ENCODE results near the gene MED29. TPM values are rescaled to one million over a fixed set of nuclear protein-coding genes. Genes with fewer than 3 reads are reported as not detected.

MED29 gene
- total RNA-seq, 2 experiments from 2014 or later = 32.3 to 34.5 TPM

DNA sequence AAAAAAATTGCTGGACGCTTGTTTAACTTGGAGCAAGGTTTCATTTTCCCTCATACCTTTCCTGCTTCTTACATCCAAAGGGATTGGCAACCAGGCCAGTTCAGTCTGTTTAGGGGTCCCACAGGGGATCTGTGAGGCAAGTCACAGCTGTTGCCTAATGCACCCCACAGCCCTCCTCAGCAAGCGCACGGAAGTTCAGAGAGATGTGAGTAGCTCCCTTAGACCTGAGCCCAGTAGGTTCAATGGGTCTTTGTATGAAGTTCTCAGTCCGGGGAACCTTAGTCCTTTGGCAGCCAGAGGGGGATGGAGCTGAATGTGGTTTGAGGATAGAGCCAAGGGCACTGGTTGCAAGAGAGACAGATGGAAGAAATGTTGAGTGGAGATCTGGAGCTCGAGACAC is 35.9 kb upstream of the MED29 start:
- no peak overlapping the region for H3K27ac Mint-ChIP-seq
- ChIA-PET CTCF (no interaction called here), POLR2A (interaction anchor here (2.0 kb wide), 1 partner anchor 36 kb away, joined by 7 read pairs; the partner anchor contains the start of genes MED29 and PAF1)
- DNase-seq = no peak
- H3K4me1 Mint-ChIP-seq = peaks cover 25% of the 10 kb centered on the region
- no peaks in the 10 kb centered on the region for H3K27me3 Mint-ChIP-seq
- no peaks in the 10 kb centered on the region for H3K9me3 Mint-ChIP-seq
- H3K36me3 Mint-ChIP-seq (ENCODE audit: low read depth) = peaks cover 62% of the 10 kb centered on the region
- H3K4me3 Mint-ChIP-seq = no peak overlapping the region

DNA sequence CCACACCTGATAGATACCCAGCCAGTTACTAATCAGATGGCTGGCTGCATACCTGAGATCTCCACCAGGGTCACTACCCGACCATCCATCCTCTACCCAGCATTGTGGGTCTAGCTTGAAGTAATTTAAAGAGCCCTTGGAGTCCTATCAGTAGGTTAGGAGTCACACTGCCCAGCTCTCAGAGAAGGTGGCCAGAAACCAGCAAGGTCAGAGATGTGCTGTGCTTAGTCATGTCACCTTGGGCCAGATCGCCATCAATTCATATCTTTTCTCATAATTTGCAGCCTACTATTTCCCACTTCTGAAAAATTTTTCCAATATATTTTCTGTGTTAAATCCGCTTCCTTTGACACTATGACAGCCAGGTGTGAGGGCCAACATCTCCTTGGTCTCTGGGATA is 35.1 kb upstream of the MED29 start:
- POLR2A ChIA-PET = interaction anchor here (2.0 kb wide), 1 partner anchor 35 kb away, joined by 7 read pairs; the partner anchor contains the start of genes MED29 and PAF1
- no peak for DNase-seq
- Mint-ChIP-seq H3K27me3 (no peaks in the 10 kb centered on the region), H3K4me3 (no peak overlapping the region), H3K9me3 (no peaks in the 10 kb centered on the region), H3K4me1 (peaks cover 23% of the 10 kb centered on the region), H3K36me3 (ENCODE audit: low read depth) (peaks cover 67% of the 10 kb centered on the region), H3K27ac (no peak overlapping the region)
- CTCF ChIA-PET = no interaction called here

DNA sequence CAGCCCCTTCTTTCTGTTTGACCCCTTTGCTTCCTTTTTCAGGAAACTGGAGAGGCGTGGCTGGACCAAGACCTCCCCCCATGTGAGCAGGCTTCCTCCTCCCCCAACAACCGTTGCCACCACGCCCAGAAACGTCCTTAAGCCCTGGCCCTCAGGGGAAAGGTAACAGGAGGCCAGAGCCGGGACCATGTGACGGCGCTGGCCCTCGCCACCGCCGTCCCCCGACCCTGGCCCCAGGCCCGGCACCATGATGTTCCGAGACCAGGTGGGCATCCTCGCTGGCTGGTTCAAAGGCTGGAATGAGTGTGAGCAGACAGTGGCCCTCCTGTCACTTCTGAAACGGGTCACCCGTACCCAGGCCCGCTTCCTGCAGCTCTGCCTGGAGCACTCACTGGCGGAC is 34.5 kb upstream of the MED29 start:
- peaks cover 62% of the 10 kb centered on the region for H3K36me3 Mint-ChIP-seq (ENCODE audit: low read depth)
- no peak for DNase-seq
- CTCF ChIA-PET = interaction anchor here (1.1 kb wide), 1 partner anchor 9 kb away, joined by 3 read pairs; no protein-coding TSS in a partner anchor

DNA sequence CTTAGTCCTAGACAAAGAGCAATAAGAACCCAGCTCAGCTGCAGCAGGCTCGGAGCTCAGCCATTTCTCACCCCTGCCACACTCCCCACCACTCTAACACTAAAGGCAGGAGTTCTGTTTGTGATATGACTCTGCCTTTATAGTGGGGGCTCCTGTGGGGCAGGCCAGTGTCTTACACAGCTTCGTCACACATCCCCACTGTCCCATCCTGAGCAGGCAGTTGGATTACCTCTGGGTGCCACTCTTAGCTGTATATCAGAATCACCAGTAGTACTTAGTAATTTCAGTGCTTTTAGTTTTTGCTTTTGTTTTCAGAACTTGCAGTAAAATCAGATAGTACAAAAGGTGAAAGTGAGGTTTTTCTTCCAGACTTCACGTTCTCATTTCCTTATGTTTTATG is 32.2 kb upstream of the MED29 start:
- H3K4me1 Mint-ChIP-seq = peaks cover 8% of the 10 kb centered on the region
- H3K27ac Mint-ChIP-seq = no peak overlapping the region
- CTCF ChIA-PET = no interaction called here
- POLR2A ChIA-PET = interaction anchor here (0.6 kb wide), 1 partner anchor 15 kb away, joined by 3 read pairs; no protein-coding TSS in a partner anchor
- DNase-seq = no peak
- no peaks in the 10 kb centered on the region for H3K27me3 Mint-ChIP-seq
- H3K36me3 Mint-ChIP-seq (ENCODE audit: low read depth) = peaks cover 57% of the 10 kb centered on the region
- H3K4me3 Mint-ChIP-seq = no peak overlapping the region
- H3K9me3 Mint-ChIP-seq = no peaks in the 10 kb centered on the region

More for the DNA sequence above, 34.5 kb upstream of the MED29 start:
- no peaks in the 10 kb centered on the region for H3K27me3 Mint-ChIP-seq
- no peak overlapping the region for H3K4me3 Mint-ChIP-seq
- peaks cover 17% of the 10 kb centered on the region for H3K4me1 Mint-ChIP-seq
- H3K27ac Mint-ChIP-seq = no peak overlapping the region
- POLR2A ChIA-PET = no interaction called here
- H3K9me3 Mint-ChIP-seq = no peaks in the 10 kb centered on the region

DNA sequence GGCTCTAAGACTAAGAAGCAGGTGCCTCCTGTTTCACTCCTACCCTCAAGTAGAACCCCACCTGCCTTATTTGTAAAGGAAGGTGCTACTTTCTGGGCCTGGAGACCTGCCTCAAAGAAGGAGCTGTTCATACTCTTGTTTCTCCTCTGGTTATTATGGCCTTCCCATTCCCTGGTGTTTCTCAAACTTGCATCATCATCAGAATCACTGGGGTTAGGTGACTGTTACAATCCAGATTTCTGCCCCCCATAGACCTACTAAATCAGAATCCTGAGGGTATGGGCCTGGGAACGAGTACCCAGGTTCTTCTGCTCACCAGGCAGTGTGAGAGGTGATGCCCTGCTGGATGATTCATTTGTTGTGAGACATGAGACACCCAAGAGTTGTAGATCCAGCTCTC is 30.6 kb upstream of the MED29 start:
- Mint-ChIP-seq H3K9me3 (no peaks in the 10 kb centered on the region), H3K4me3 (no peak overlapping the region), H3K4me1 (peaks cover 8% of the 10 kb centered on the region), H3K27me3 (no peaks in the 10 kb centered on the region), H3K36me3 (ENCODE audit: low read depth) (peaks cover 53% of the 10 kb centered on the region), H3K27ac (no peak overlapping the region)
- ChIA-PET POLR2A (no interaction called here), CTCF (interaction anchor here (0.6 kb wide), 1 partner anchor 1117 kb away, joined by 3 read pairs; no protein-coding TSS in a partner anchor)
- DNase-seq = no peak

DNA sequence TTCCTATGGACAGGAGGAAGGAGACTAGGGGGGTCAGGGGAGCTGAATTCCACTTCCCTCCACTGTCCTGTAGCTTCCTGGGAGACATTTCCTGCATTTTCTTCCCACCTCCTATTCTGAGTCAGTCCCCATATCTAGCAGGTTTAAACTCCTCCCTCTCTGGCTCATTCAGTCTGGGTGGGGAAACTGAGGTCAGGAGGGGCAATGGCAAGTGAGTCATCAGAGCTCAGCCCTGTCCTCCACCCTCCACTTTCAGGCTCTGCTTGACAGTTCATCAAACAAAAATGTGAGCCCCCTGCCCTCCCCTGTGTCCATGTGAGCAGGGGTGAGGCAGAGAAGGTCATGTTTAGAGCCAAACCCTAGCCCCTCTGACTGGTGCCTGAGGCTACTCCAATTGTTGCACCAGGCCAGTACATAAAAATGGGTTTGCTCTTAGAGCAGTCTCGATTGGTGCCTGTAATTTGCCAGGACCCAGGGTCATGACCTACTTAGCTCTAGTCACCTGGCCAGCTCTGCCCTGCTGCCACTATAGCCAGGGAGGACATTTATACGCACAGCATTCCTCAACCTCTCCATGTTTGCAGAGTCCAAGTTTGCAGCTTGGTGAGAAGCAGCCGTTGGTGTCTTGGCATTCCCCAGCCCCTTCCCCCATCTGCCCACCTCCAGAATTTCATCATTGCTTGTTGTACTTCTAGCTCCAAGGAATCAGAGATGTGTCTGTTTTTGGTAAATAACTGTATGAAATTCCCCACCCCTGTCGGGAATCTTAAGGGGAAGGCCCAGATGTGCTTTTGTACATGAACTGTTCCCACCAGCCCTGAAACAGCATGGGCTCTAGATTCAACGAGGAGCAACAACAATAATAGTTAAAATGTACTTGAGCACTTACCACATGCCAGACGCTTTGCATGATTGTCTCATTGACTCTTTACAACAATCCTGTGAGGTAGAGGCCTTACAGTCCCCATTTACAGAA is 28.2 kb upstream of the MED29 start:
- ChIA-PET POLR2A (interaction anchor here (0.8 to 1.4 kb wide), 3 partner anchors 27 to 29 kb away, joined by 3 to 4 read pairs (median 3); partner anchors contain the start of genes GMFG, MED29 and PAF1), CTCF (no interaction called here)
- no peaks in the 10 kb centered on the region for H3K9me3 Mint-ChIP-seq
- H3K27me3 Mint-ChIP-seq = no peaks in the 10 kb centered on the region
- no peak overlapping the region for H3K27ac Mint-ChIP-seq
- no peak overlapping the region for H3K4me3 Mint-ChIP-seq
- DNase-seq = no peak
- peaks cover 39% of the 10 kb centered on the region for H3K36me3 Mint-ChIP-seq (ENCODE audit: low read depth)
- no peaks in the 10 kb centered on the region for H3K4me1 Mint-ChIP-seq

DNA sequence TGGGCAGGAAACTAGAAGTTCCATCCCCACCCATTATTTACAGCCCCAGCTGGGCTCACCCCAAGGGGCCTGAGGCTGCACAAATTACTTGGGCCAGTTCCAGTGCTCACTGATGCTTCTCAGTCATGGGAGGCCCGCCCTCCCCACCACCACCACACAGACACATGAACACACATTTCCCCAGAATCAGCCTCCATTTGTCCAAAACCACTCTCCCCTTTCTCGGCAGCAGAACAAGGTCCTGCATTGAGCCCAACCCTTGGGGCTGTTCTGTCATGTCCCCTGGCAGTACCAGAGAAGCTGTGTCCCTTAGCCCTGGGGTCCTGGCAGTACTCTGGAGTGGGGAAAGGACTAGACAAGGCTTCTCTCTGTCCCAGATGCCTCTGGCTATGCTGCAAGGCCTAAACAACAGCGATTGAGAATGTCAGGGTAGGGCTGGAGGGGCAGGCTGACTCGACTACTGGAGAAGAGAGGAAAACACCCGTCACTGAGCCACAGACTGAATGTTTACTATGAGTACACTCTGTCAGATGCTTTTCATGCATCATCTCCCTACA is 27.2 kb upstream of the MED29 start:
- DNase-seq = no peak
- no peak overlapping the region for H3K4me3 Mint-ChIP-seq
- peaks cover 37% of the 10 kb centered on the region for H3K36me3 Mint-ChIP-seq (ENCODE audit: low read depth)
- H3K27me3 Mint-ChIP-seq = no peaks in the 10 kb centered on the region
- H3K27ac Mint-ChIP-seq = no peak overlapping the region
- no peaks in the 10 kb centered on the region for H3K4me1 Mint-ChIP-seq
- ChIA-PET CTCF (no interaction called here), POLR2A (no interaction called here)
- H3K9me3 Mint-ChIP-seq = no peaks in the 10 kb centered on the region

DNA sequence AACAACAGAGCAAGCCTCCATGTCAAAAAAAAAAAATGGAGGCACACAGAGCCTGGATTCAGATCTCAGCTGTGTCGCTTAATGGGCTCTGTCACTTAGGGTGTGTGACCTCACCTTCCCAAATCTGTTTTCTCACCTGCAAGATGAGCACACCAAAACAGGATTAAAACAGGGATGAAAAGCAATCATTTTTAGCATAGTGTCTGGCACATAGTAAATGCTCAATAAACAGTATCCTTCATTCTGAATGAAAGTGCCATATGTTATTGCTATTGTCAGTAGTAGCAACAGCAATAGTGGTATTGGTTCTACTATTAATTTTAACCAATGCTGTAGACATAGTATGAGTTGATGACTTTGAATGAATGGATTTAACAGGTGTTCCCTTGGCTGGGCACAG is 25.6 kb upstream of the MED29 start:
- Mint-ChIP-seq H3K4me1 (no peaks in the 10 kb centered on the region), H3K9me3 (no peaks in the 10 kb centered on the region), H3K36me3 (ENCODE audit: low read depth) (peaks cover 33% of the 10 kb centered on the region), H3K27ac (no peak overlapping the region), H3K4me3 (no peak overlapping the region), H3K27me3 (no peaks in the 10 kb centered on the region)
- POLR2A ChIA-PET = no interaction called here
- DNase-seq = no peak
- CTCF ChIA-PET = interaction anchor here (1.0 kb wide), 1 partner anchor 9 kb away, joined by 3 read pairs; no protein-coding TSS in a partner anchor

DNA sequence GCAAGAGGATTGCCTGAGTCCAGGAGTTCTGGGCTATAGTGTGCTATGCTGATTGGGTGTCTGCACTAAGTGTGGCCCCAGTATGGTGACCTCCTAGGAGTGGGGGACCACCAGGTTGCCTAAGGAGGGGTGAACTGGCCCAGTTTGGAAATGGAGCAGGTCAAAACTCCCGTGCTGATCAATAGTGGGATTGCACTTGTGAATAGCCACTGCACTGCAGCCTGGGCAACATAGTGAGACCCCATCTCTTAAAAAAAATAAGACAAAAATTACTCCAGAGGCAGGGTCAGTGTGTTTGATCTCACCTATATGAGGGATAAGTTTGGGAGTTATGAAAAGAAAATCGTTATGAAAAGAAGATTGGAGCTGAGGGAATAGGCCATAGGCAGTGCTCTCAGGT is 22.0 kb upstream of the MED29 start:
- CTCF ChIA-PET = interaction anchor here (0.5 kb wide), 1 partner anchor 1016 kb away, joined by 4 read pairs; no protein-coding TSS in a partner anchor
- no peak overlapping the region for H3K27ac Mint-ChIP-seq
- H3K4me1 Mint-ChIP-seq = no peaks in the 10 kb centered on the region
- no peak overlapping the region for H3K4me3 Mint-ChIP-seq
- H3K36me3 Mint-ChIP-seq (ENCODE audit: low read depth) = peaks cover 33% of the 10 kb centered on the region
- H3K9me3 Mint-ChIP-seq = no peaks in the 10 kb centered on the region
- POLR2A ChIA-PET = no interaction called here
- no peak for DNase-seq
- H3K27me3 Mint-ChIP-seq = no peaks in the 10 kb centered on the region

DNA sequence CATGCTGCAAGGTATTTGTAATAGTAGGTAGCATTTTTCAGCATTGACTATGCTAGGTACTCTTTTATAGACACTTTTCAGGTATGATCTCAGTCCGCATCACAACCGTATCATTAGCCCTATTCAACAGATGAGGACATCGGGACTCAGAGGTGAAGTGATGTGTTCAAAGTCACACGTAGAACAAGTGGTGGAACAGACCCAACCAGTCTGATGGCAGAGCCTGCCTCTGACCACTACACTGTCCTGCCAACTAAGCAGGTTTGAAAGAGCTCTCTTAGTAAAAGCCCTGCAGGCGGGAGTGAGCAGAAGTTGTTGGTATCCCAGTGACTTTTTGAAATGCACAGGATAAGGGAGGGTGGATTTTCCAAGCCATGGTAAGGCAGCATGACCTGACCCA is 20.4 kb upstream of the MED29 start:
- POLR2A ChIA-PET = interaction anchor here (1.5 kb wide), 1 partner anchor 28 kb away, joined by 3 read pairs; no protein-coding TSS in a partner anchor
- no peak overlapping the region for H3K4me3 Mint-ChIP-seq
- no peak overlapping the region for H3K27ac Mint-ChIP-seq
- H3K27me3 Mint-ChIP-seq = no peaks in the 10 kb centered on the region
- DNase-seq = no peak
- CTCF ChIA-PET = interaction anchor here (1.3 kb wide), 1 partner anchor 43 kb away, joined by 5 read pairs; no protein-coding TSS in a partner anchor
- H3K36me3 Mint-ChIP-seq (ENCODE audit: low read depth) = peaks cover 32% of the 10 kb centered on the region
- H3K9me3 Mint-ChIP-seq = no peaks in the 10 kb centered on the region
- no peaks in the 10 kb centered on the region for H3K4me1 Mint-ChIP-seq

DNA sequence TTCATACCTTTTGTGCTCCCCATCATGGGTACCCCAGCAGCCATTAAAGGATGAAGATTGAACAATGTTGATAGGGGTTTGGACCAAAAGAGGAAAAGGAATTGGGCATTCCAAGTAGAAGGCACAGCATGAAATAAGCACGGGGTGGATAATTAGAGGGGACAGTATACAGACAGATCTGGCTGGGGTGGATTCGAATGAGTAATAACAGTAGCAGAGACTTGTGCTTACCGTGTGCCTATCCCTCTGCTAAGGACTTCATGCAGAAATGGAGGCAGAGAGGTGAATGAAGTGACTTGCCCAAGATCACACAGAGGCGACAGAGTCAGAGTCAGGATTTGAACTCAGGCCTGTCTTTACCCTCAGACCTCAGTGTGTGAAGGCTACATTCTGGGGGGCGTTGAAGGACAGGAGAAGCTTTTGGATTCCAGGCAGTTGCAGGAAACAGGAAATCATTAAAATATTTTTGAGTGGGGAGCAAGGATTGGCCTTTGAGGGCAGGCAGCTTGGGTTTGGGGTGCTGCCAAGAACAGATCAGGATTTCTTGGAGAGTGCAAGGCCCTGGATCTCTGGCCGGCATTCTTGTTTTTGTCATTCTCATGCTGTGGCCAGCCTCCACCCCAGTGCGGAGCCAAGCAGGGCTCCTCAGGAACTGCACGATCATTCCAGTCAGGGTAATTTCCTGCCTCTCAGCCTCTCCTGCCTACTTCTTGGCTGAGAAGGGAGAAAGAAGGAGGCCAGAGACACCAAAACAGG is 19.0 kb upstream of the MED29 start:
- no peak overlapping the region for H3K4me3 Mint-ChIP-seq
- DNase-seq = no peak
- CTCF ChIA-PET = no interaction called here
- H3K4me1 Mint-ChIP-seq = no peaks in the 10 kb centered on the region
- H3K27me3 Mint-ChIP-seq = no peaks in the 10 kb centered on the region
- no peaks in the 10 kb centered on the region for H3K9me3 Mint-ChIP-seq
- peaks cover 38% of the 10 kb centered on the region for H3K36me3 Mint-ChIP-seq (ENCODE audit: low read depth)
- H3K27ac Mint-ChIP-seq = no peak overlapping the region
- POLR2A ChIA-PET = no interaction called here

DNA sequence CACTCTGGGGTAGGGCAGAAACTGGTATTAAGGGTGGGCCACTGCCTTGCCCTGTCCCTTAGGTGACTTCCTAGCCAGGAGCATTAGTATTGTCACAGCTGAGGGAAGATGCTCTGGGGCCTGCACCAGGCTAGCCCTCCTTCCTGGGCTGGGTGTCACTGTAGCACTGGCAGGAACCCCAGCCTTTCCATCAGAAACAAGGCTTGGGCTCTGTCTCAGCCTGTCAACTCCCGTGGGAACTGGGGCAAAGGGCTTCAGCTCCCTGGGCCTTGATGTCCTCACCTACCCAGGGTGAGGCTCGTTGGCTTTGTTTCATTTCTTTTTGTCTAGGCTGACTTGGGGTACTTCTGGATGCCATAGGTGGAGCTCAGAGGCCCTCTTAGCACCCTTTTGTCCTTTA is 18.2 kb upstream of the MED29 start:
- Mint-ChIP-seq H3K27ac (no peak overlapping the region), H3K9me3 (no peaks in the 10 kb centered on the region), H3K4me1 (no peaks in the 10 kb centered on the region), H3K36me3 (ENCODE audit: low read depth) (peaks cover 44% of the 10 kb centered on the region), H3K27me3 (no peaks in the 10 kb centered on the region), H3K4me3 (no peak overlapping the region)
- CTCF ChIA-PET = no interaction called here
- POLR2A ChIA-PET = no interaction called here
- DNase-seq = no peak

DNA sequence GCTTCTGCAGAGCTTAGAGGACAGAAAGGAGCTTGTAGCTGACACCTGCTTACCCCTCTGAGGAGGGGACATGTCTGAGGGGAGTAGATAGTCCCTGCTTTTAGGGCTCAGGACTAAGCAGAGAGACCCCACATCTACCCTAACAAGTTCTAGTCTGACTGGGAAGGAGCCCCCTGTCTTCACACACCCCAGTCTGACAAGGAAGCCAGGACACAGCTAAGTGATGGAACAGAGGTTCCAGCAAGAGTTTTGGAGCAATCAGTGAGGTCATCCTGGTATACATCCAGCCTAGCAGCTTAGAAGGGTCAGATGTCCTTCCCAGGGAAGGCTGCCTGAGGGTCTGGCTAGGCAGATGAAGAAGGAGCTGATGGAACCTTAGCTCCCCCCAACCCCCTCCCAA is 15.2 kb upstream of the MED29 start:
- H3K27me3 Mint-ChIP-seq = no peaks in the 10 kb centered on the region
- H3K27ac Mint-ChIP-seq = no peak overlapping the region
- POLR2A ChIA-PET = interaction anchor here (1.0 kb wide), 1 partner anchor 15 kb away, joined by 3 read pairs; the partner anchor contains the start of genes MED29 and PAF1
- CTCF ChIA-PET = interaction anchor here (0.6 kb wide), 1 partner anchor 33 kb away, joined by 5 read pairs; no protein-coding TSS in a partner anchor
- no peaks in the 10 kb centered on the region for H3K4me1 Mint-ChIP-seq
- peaks cover 40% of the 10 kb centered on the region for H3K36me3 Mint-ChIP-seq (ENCODE audit: low read depth)
- H3K4me3 Mint-ChIP-seq = no peak overlapping the region
- DNase-seq = no peak
- no peaks in the 10 kb centered on the region for H3K9me3 Mint-ChIP-seq

Data from activated CD4-positive, alpha-beta memory T cell treated with anti-CD3 and anti-CD28 coated beads, Interleukin-2, amount 10 ng/mL, durations not matched to agents 7 days and 5 days (primary cell).